ENCODE measurements around the gene PFKFB3.
A peak's percentile ranks its signal among the peaks of the same experiment; 100 is the strongest.

PFKFB3 gene

DNA sequence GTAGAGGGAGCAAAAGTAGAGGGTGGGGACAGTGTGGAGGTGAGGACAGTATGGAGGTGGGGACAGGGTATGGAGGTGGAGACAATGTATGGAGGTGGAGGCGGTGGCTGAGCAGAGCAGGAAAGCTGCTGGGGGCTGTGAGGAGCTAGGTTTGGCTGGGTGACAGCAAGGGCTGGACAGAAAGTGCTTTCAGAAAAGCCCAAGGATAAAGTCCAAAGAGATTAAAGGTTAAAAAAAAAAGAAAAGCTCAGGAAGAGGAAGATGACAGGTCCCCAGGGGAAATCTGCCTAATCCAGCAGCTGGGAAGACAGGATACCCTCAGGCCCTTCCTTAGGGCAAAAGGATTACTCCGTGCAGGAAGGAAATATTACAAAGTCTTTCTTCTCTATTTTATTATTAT lies 32.1 kb upstream of the PFKFB3 start:
- Mint-ChIP-seq H3K4me3 (no peak overlapping the region), H3K4me1 (ENCODE audit: low read depth in 2 of 2) (peaks cover 42 to 51% of the 10 kb centered on the region in 2 donors), H3K36me3 (ENCODE audit: insufficient read depth) (peaks cover 12% of the 10 kb centered on the region), H3K9me3 (no peaks in the 10 kb centered on the region), H3K27ac (peak overlapping the region in 1 of 2 donors; percentile 10), H3K27me3 (no peaks in the 10 kb centered on the region)
- no peak for ATAC-seq (replicated peaks)
- DNase-seq: no peak

DNA sequence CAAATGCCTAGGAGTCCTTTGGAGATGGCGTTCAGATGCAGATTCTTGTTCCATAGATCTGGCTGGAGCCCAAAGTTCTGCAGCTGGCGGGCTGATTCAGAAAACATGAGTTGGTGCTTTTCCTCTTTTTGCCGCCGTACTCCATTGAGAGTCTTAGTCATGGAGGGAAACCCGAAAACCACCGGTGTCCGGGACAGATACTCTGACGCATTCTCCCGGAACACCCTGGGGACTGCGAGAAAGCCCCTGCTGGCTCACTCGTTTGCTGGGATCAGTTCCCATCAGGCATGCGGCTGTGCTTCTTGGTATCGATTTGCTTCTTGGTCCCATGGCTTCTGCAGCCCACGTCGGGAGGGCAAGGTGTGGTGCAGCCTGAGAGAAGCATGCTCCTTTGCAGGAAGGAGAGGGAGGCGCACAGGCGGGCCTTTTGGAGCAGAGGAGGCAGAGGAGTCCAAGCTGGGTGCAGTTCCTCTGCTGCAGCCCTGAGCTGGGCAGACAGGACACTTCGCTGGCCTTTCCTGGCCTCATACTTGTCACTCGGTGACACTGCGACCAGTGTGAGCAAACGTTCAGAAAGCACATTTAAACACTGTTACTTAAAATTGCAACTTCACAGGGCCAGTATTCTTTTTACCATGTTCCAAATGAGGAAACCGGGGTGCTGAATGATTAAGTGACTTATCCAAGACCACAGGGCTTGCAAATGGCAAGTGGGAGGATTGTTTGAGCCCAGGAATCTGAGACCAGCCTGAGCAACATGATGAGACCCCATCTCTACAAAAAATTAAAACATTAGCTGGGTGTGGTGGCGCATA lies 30.6 kb upstream of the PFKFB3 start:
- Mint-ChIP-seq H3K9me3 (no peaks in the 10 kb centered on the region), H3K4me1 (ENCODE audit: low read depth in 2 of 2) (peaks cover 45 to 53% of the 10 kb centered on the region in 2 donors), H3K4me3 (peak overlapping the region in 1 of 2 donors; percentile 25), H3K27me3 (no peaks in the 10 kb centered on the region), H3K27ac (peak overlapping the region in 1 of 2 donors; percentile 77), H3K36me3 (ENCODE audit: insufficient read depth) (peaks cover 4% of the 10 kb centered on the region)
- ATAC-seq (replicated peaks): no peak
- no peak for DNase-seq

DNA sequence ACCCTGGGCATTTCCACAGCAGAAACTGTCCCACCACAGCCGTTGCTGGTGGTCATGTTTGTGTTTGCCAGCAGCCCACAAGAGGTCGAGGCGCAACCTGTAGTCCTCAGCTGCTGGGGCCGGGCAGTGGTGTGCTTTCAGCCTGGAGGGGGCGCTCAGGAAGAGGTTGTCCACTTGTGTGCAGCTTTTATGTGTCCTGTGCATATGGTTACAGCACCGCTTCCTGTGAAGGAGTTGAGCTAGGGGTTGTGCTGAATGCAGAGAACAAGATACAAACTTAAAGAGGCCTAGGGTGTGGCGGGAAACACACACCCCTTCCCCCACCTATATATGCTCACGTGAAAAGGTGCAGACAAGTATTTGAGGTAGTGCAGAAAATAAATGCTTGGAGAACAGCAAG lies 29.5 kb upstream of the PFKFB3 start:
- H3K36me3 Mint-ChIP-seq (ENCODE audit: insufficient read depth): peaks cover 6% of the 10 kb centered on the region
- peak overlapping the region; percentile 7 to 60 for H3K4me3 Mint-ChIP-seq
- H3K27me3 Mint-ChIP-seq: no peaks in the 10 kb centered on the region
- H3K9me3 Mint-ChIP-seq: no peaks in the 10 kb centered on the region
- ATAC-seq (replicated peaks) (peak; percentile 95), DNase-seq (peak; percentile 44 to 56 (median 51))
- peaks cover 44 to 45% of the 10 kb centered on the region in 2 donors for H3K4me1 Mint-ChIP-seq (ENCODE audit: low read depth in 2 of 2)
- peak overlapping the region; percentile 61 to 77 for H3K27ac Mint-ChIP-seq

DNA sequence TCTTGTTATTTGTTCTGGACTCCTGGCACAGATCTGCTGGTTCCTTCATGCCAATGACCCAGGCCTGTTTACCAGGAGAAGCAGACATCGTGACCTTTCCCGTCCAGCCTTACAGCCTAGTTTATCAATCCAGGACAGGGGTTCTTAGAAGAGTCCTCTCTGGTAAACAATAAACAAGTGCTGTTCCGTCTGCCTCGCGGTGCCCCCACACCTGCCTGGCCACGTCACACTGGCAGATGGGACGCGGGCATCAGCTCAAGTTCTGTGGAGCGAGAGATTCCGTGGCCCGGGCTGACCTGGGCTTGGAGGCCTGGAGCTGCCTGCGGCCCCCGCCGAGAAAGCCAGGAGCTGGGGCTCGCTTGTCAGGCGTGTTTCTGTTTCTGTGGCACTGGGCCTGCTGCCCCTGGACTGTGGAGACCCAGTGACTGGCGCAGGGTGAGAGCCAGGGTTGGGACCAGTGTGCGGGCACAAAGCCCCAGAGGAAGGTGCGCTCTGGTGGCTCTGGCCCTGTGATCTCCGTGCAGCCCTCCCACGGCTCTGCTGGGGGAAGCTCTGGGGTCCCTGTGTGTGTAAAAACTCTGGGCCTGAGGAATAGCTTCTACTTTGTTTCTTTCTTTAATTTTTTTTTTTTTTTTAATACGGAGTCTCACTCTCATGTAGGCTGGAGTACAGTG lies 28.4 kb upstream of the PFKFB3 start:
- ATAC-seq (replicated peaks): no peak
- no peaks in the 10 kb centered on the region for H3K27me3 Mint-ChIP-seq
- peaks cover 6% of the 10 kb centered on the region for H3K36me3 Mint-ChIP-seq (ENCODE audit: insufficient read depth)
- peak overlapping the region in 1 of 2 donors; percentile 77 for H3K27ac Mint-ChIP-seq
- DNase-seq: no peak
- no peak overlapping the region for H3K4me3 Mint-ChIP-seq
- no peaks in the 10 kb centered on the region for H3K9me3 Mint-ChIP-seq
- peaks cover 38 to 39% of the 10 kb centered on the region in 2 donors for H3K4me1 Mint-ChIP-seq (ENCODE audit: low read depth in 2 of 2)

DNA sequence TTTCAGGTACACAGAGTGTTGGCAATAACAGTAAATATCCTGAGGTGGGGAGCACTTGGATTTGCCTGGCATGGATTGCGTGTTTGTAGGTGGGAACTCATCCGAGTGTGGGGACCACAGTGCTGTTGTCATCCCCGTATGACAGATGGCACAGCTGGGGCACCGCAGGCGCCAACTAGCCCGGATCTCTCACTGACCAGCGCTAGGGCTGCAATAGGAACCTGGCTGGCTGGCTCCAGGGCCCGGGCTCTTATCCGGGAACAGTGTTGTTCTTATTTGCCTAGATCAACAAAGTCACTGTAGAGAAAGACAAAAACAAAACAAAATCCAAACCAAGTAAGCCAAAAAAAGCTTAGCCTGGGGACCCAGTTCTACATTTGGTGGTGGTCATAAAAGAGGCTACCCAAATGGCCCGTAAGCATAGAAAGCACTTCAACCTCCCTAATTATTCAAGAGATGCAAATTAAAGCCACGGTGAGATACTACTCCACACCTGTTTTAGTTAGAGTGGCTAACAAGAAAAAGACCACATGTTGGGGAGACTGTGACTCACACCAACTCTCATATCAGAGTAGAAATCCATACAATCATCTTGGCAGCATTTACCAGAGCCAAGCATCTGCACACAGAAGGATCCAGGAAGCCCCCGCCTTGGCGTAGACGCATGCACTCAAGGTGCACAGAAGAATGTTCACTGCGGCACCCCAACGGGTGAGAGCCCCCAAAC lies 27.2 kb upstream of the PFKFB3 start:
- no peak overlapping the region for H3K4me3 Mint-ChIP-seq
- DNase-seq: no peak
- peaks cover 29 to 32% of the 10 kb centered on the region in 2 donors for H3K4me1 Mint-ChIP-seq (ENCODE audit: low read depth in 2 of 2)
- no peaks in the 10 kb centered on the region for H3K9me3 Mint-ChIP-seq
- H3K27me3 Mint-ChIP-seq: no peaks in the 10 kb centered on the region
- H3K27ac Mint-ChIP-seq: peak overlapping the region; percentile 38 to 77
- peaks cover 10% of the 10 kb centered on the region for H3K36me3 Mint-ChIP-seq (ENCODE audit: insufficient read depth)
- no peak for ATAC-seq (replicated peaks)

DNA sequence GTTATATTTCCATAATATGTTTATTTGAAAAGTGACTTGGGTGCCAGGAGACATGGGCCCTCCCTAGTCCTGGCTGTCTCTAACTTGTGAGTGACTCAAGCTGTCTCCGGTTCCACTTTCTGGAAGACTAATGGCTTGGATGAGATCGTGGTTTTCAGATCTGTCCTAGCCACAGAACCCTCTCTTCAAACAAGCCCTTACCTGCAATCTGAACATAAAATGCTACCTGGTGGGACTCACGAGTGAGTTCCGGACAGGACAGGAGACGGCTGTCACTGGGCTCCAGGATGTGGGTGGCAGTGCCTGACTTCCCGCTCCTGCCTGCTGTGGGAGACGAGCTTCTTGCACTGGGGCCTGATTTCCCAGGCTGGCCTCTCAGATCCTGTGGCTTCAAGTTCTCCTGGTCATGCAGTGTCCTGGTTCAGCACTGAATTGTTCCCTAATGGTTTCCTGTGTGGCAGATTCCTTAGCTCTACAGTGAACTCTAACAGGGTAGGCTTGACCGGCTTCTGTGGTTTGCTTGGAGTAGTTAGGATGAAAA lies 26.0 kb upstream of the PFKFB3 start:
- Mint-ChIP-seq H3K4me1 (ENCODE audit: low read depth in 2 of 2) (peaks cover 29 to 30% of the 10 kb centered on the region in 2 donors), H3K36me3 (ENCODE audit: insufficient read depth) (peaks cover 10% of the 10 kb centered on the region), H3K27ac (peak overlapping the region; percentile 77 to 92), H3K4me3 (no peak overlapping the region), H3K9me3 (no peaks in the 10 kb centered on the region), H3K27me3 (no peaks in the 10 kb centered on the region)
- ATAC-seq (replicated peaks) (no peak), DNase-seq (no peak)

DNA sequence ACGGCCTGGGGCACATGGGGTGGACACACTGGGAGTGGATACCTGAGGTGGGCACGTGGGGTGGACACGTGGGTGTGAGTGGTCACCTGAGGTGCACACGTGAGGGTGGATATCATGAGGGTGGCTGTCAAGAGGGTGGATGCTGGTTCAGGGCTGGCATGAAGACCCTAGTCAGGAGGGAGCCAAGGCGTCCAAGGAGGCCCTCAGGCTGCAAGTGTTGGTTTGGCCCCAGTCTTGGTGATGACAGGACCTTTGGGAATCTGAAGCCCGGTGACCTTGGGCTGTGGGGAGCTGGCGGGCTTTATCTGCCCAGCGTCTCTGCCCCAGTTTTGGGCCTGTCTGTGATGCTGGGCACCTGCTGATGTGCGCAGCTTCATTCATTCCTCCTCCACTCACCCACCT lies 24.9 kb upstream of the PFKFB3 start:
- DNase-seq: no peak
- Mint-ChIP-seq H3K27ac (peak overlapping the region; percentile 51 to 92), H3K4me1 (ENCODE audit: low read depth in 2 of 2) (peaks cover 24 to 26% of the 10 kb centered on the region in 2 donors), H3K9me3 (no peaks in the 10 kb centered on the region), H3K36me3 (ENCODE audit: insufficient read depth) (peaks cover 10% of the 10 kb centered on the region), H3K27me3 (no peaks in the 10 kb centered on the region), H3K4me3 (no peak overlapping the region)
- no peak for ATAC-seq (replicated peaks)

DNA sequence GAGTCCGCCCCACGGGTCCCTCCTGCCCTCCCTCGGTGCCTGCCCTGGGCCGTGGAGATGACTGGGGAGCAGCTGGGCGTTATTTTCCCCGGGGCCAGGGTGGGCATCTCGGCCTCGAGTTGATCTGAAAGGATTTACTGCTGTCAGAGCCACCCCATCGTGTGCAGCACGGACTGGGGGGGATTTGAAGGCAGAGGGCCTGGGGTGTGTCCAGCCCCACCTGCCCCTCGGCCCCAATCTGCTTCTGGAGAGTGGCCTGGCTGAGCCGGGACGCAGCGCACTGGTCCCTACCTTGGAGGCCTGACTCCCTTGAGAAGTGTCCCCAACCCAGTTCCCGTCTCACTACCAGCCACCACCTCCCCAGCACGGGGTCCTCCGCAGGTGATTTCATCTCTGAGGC lies 24.2 kb upstream of the PFKFB3 start:
- H3K27ac Mint-ChIP-seq: peak overlapping the region in 1 of 2 donors; percentile 35
- peaks cover 17 to 19% of the 10 kb centered on the region in 2 donors for H3K4me1 Mint-ChIP-seq (ENCODE audit: low read depth in 2 of 2)
- no peak for ATAC-seq (replicated peaks)
- DNase-seq: no peak
- H3K27me3 Mint-ChIP-seq: no peaks in the 10 kb centered on the region
- no peaks in the 10 kb centered on the region for H3K9me3 Mint-ChIP-seq
- no peak overlapping the region for H3K4me3 Mint-ChIP-seq
- H3K36me3 Mint-ChIP-seq (ENCODE audit: insufficient read depth): peaks cover 10% of the 10 kb centered on the region

DNA sequence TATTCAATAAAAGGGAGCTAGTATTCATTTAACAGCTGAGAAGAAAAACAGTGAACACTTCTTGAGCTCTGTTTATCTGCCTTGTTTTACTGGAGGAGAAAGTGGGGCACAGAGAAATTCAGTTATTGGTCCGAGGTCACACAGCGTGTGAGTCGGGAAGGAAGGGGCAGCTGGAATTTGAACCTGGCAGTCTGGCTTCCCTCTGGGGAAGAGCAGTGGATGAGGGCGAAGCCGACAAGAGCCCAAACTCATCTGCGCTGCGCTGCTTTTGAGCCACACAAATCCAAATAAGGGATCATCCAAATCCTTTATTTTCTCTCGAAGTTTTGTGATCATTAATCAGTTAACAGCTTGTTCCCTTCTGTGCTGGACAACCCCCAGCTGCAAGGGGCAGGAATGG lies 23.7 kb upstream of the PFKFB3 start:
- Mint-ChIP-seq H3K9me3 (no peaks in the 10 kb centered on the region), H3K4me1 (ENCODE audit: low read depth in 2 of 2) (peaks cover 13 to 15% of the 10 kb centered on the region in 2 donors), H3K27me3 (no peaks in the 10 kb centered on the region), H3K27ac (peak overlapping the region in 1 of 2 donors; percentile 35), H3K36me3 (ENCODE audit: insufficient read depth) (peaks cover 10% of the 10 kb centered on the region), H3K4me3 (no peak overlapping the region)
- no peak for ATAC-seq (replicated peaks)
- no peak for DNase-seq

DNA sequence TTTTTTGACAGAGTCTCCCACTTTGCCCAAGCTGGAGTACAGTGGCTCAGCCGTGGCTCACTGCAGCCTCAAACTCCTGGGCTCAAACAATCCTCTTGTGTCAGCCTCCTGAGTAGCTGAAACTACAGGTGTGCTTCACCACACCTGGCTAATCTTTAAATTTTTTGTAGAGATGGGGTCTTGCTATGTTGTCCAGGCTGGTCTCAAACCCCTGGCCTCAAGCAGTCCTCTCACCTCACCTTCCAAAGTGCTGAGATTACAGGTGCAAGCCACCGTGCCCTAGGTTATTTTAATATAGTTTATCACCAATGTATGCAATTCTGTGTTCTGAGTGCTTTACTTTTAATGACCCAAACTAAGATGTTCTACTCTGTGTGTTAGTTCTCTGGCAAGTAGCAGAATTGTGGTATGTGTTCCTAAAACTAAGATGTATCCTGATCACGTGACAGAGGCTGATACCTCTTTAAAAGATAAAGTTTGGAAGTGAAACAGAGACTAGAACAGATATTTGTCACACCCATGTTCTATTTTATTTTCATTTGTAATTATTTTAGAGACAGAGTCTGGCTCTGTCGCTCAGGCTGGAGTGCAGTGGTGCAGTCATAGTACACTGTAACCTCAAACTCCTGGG lies 22.1 kb upstream of the PFKFB3 start:
- Mint-ChIP-seq H3K36me3 (ENCODE audit: insufficient read depth) (peaks cover 10% of the 10 kb centered on the region), H3K4me1 (ENCODE audit: low read depth in 2 of 2) (peaks cover 9 to 14% of the 10 kb centered on the region in 2 donors), H3K27ac (peak overlapping the region in 1 of 2 donors; percentile 38), H3K9me3 (no peaks in the 10 kb centered on the region), H3K27me3 (no peaks in the 10 kb centered on the region), H3K4me3 (no peak overlapping the region)
- no peak for ATAC-seq (replicated peaks)
- DNase-seq: no peak

DNA sequence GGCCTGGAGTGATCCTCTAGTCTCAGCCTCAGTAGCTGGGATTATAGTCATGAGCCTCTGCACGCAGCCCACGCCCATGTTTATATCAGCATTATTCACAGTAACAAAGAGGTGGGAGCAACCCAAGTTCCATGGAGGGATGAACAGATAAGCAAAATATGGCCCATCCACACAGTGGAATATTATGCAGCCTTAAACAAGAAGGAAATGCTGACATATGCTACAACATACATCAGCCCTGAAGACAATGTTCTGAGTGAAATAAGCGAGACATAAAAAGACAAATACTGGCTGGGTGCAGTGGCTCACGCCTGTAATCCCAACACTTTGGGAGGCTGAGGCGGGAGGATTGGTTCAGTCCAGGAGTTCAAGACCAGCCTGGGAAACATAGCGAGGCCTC lies 21.5 kb upstream of the PFKFB3 start:
- H3K4me3 Mint-ChIP-seq: no peak overlapping the region
- H3K27ac Mint-ChIP-seq: no peak overlapping the region
- H3K36me3 Mint-ChIP-seq (ENCODE audit: insufficient read depth): peaks cover 6% of the 10 kb centered on the region
- ATAC-seq (replicated peaks) (no peak), DNase-seq (no peak)
- no peaks in the 10 kb centered on the region for H3K9me3 Mint-ChIP-seq
- peaks cover 7% of the 10 kb centered on the region in 2 donors for H3K4me1 Mint-ChIP-seq (ENCODE audit: low read depth in 2 of 2)
- H3K27me3 Mint-ChIP-seq: no peaks in the 10 kb centered on the region

DNA sequence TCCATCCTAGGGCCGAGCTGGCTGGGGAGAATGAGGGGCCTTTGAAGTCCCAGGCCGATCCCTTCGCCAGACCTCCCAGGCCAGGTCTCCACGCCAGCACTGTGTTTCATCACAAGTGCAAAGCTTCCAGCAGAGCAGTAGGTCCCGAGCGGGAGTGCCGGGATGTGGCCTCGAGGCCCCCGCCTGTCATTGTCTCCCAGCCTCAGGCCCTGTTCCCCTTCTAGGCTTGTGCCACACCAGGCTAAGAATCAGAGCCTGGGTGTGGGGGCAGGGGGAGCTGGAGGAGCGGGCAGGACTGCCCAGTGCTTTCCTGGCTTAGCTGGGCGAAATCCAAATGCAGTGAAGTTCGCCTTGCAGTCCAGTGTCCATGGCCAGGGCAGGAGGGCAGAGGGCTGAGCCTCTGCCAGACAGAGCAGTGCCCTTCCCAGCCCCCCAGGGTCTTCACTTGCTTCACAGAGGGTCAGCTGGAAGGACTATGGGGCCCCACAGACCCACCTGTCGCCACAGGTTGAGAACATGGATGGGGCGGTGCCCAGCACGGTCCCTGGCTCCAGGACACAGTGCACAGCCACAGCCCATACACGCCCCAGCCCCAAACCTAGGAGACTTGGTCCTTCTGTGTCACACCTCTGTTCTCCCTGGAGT lies 20.2 kb upstream of the PFKFB3 start:
- Mint-ChIP-seq H3K4me1 (ENCODE audit: low read depth in 2 of 2) (peaks cover 6 to 7% of the 10 kb centered on the region in 2 donors), H3K27ac (no peak overlapping the region), H3K27me3 (no peaks in the 10 kb centered on the region), H3K9me3 (no peaks in the 10 kb centered on the region), H3K36me3 (ENCODE audit: insufficient read depth) (peaks cover 4% of the 10 kb centered on the region), H3K4me3 (no peak overlapping the region)
- ATAC-seq (replicated peaks): no peak
- no peak for DNase-seq
